ENCODE measurements around the gene HBS1L.

Gene HBS1L

GRCh38 chr6:134964451-134965203 lies 90.0 kb downstream of the HBS1L start:
- DNase-seq (ENCODE audit: extremely low spot score) = no peak
- TF ChIP-seq, protein P1, sequence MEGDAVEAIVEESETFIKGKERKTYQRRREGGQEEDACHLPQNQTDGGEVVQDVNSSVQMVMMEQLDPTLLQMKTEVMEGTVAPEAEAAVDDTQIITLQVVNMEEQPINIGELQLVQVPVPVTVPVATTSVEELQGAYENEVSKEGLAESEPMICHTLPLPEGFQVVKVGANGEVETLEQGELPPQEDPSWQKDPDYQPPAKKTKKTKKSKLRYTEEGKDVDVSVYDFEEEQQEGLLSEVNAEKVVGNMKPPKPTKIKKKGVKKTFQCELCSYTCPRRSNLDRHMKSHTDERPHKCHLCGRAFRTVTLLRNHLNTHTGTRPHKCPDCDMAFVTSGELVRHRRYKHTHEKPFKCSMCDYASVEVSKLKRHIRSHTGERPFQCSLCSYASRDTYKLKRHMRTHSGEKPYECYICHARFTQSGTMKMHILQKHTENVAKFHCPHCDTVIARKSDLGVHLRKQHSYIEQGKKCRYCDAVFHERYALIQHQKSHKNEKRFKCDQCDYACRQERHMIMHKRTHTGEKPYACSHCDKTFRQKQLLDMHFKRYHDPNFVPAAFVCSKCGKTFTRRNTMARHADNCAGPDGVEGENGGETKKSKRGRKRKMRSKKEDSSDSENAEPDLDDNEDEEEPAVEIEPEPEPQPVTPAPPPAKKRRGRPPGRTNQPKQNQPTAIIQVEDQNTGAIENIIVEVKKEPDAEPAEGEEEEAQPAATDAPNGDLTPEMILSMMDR (IDR thresholded peaks at IDR 0.05; ENCODE audit: control extremely low read depth, extremely low read depth, low read depth, missing control alignments) = no peak
- ChIA-PET CTCF (interaction anchor here (0.9 to 1.7 kb wide), 2 partner anchors 12 to 24 kb away, joined by 4 to 6 read pairs; no protein-coding TSS in a partner anchor), POLR2A (no interaction called here)

GRCh38 chr6:134962421-134962820 lies 92.2 kb downstream of the HBS1L start:
- TF ChIP-seq, protein P1 (IDR thresholded peaks at IDR 0.05; ENCODE audit: control extremely low read depth, extremely low read depth, low read depth, missing control alignments) = no peak
- POLR2A ChIA-PET = no interaction called here
- CTCF ChIA-PET = no interaction called here
- no peak for DNase-seq (ENCODE audit: extremely low spot score)

DNA sequence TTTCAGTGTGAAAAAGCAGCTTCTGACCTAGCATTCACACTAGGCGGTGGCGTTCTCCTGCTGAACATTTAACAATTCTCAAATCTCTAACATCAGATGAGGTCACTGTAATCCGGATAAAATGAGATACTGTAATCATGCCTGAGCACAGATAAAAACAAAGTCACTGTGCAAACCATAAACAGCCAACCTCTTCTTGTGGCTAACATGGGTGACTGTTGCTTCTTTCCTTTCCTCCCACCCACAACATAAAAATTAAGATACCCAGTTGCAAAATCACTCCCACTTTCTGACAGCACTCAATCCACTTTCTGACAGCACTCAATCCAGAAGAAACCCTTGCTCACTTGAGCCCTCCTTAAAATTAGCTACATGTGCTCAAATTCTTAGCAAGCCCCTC lies 93.3 kb downstream of the HBS1L start:
- TF ChIP-seq, protein P1 (IDR thresholded peaks at IDR 0.05; ENCODE audit: control extremely low read depth, extremely low read depth, low read depth, missing control alignments) = no peak
- CTCF ChIA-PET = interaction anchor here (1.2 kb wide), 1 partner anchor 20 kb away, joined by 3 read pairs; no protein-coding TSS in a partner anchor
- POLR2A ChIA-PET = no interaction called here
- DNase-seq (ENCODE audit: extremely low spot score) = no peak

DNA sequence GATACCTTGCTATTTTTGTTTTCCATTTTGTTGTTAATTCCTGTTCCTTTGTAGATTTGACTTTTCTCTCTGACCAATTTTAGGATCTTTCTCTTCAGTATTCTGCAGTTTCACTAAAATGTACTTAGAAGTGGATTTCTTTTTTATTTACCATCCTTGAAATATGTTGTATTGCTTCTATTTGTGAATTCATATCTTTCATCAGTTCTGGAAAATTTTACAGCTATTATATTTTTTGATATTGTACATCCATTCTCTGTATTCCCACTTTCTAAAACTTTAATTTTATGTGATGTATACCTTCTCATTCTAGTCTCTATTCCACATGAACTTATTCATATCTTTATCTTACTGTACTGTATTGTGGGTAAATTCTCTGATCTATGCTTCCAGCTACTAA lies 95.0 kb downstream of the HBS1L start:
- CTCF ChIA-PET = no interaction called here
- TF ChIP-seq, protein P1 (IDR thresholded peaks at IDR 0.05; ENCODE audit: control extremely low read depth, extremely low read depth, low read depth, missing control alignments) = no peak
- DNase-seq (ENCODE audit: extremely low spot score) = no peak
- POLR2A ChIA-PET = no interaction called here

- CTCF ChIA-PET = interaction anchor here (0.7 to 1.0 kb wide), 2 partner anchors 16 to 1336 kb away, joined by 3 to 4 read pairs; no protein-coding TSS in a partner anchor
Measured at GRCh38 chr6:134956676-134957075, 97.9 kb downstream of the HBS1L start.

GRCh38 chr6:134956032-134956431 lies 98.6 kb downstream of the HBS1L start:
- CTCF ChIA-PET = interaction anchor here (0.7 to 1.0 kb wide), 3 partner anchors 11 to 1337 kb away, joined by 3 to 4 read pairs (median 3); no protein-coding TSS in a partner anchor
- TF ChIP-seq, protein P1 (IDR thresholded peaks at IDR 0.05; ENCODE audit: control extremely low read depth, extremely low read depth, low read depth, missing control alignments) = no peak
- no peak for DNase-seq (ENCODE audit: extremely low spot score)
- POLR2A ChIA-PET = no interaction called here

More at GRCh38 chr6:134956676-134957075, 97.9 kb downstream of the HBS1L start:
- POLR2A ChIA-PET = no interaction called here
- DNase-seq (ENCODE audit: extremely low spot score) = no peak
- TF ChIP-seq, protein P1 (IDR thresholded peaks at IDR 0.05; ENCODE audit: control extremely low read depth, extremely low read depth, low read depth, missing control alignments) = no peak

Measured in GM10248 (cell line).